Measurements from ENCODE around the gene CFAP46.

- TF ChIP-seq, protein P1, sequence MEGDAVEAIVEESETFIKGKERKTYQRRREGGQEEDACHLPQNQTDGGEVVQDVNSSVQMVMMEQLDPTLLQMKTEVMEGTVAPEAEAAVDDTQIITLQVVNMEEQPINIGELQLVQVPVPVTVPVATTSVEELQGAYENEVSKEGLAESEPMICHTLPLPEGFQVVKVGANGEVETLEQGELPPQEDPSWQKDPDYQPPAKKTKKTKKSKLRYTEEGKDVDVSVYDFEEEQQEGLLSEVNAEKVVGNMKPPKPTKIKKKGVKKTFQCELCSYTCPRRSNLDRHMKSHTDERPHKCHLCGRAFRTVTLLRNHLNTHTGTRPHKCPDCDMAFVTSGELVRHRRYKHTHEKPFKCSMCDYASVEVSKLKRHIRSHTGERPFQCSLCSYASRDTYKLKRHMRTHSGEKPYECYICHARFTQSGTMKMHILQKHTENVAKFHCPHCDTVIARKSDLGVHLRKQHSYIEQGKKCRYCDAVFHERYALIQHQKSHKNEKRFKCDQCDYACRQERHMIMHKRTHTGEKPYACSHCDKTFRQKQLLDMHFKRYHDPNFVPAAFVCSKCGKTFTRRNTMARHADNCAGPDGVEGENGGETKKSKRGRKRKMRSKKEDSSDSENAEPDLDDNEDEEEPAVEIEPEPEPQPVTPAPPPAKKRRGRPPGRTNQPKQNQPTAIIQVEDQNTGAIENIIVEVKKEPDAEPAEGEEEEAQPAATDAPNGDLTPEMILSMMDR (IDR thresholded peaks at IDR 0.05 in 8 of 11, conservative IDR thresholded peaks at IDR 0.05 in 3 of 11) = no peak
- no peak for TF ChIP-seq POLR2AphosphoS5 (IDR thresholded peaks at IDR 0.05)
Observed at GRCh38 chr10:132814469-132814856, 127.9 kb downstream of the CFAP46 start.

Data from spleen (tissue), 7 donors.